ENCODE results near the gene SRC. TPM values are rescaled to one million over a fixed set of nuclear protein-coding genes. Genes with fewer than 3 reads are reported as not detected.

Gene SRC
- total RNA-seq, 1 donor from 2014 or later = 48.6 TPM

DNA sequence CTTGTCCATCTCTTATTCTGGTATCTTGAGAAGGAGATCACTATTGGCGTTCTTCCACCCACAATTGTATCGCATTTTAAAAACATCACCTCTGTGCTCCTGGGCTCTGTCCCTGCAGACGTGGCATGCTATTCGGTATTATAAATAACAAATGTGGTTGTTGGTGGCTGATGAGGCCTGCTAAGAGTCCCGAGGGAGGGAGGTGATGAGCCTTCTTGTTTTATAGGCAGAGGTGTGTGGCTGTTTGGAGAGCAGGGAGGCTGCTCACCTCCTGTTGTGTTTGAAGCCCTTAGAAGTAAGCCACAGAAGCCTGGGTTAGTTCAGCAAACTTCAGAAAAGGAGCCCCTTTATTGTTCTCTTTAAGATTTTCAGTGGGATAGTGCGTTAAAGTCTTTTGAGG is 40.9 kb upstream of the SRC start:
- intact Hi-C loops (cut with DNase I) = no loop called here

GRCh38 chr20:37305839-37306238 is 40.1 kb upstream of the SRC start:
- H3K36me3 ChIP-seq = peaks cover 0 to 19% of the 10 kb centered on the region in 2 donors
- peaks cover 11% of the 10 kb centered on the region for H3K4me1 ChIP-seq
- no peaks in the 10 kb centered on the region for H3K9me3 ChIP-seq
- peak overlapping the region; percentile 8 for H3K27ac ChIP-seq
- H3K4me3 ChIP-seq = no peak overlapping the region
- H3K27me3 ChIP-seq = no peaks in the 10 kb centered on the region
- DNase-seq (ENCODE audit: extremely low spot score in 2 of 2) = no peak
- TF ChIP-seq POLR2A (IDR thresholded peaks at IDR 0.05) = no peak
- TF ChIP-seq POLR2AphosphoS5 (IDR thresholded peaks at IDR 0.05; ENCODE audit: insufficient read depth in 1 of 2, low read depth in 1 of 2) = no peak
- TF ChIP-seq, protein P1, sequence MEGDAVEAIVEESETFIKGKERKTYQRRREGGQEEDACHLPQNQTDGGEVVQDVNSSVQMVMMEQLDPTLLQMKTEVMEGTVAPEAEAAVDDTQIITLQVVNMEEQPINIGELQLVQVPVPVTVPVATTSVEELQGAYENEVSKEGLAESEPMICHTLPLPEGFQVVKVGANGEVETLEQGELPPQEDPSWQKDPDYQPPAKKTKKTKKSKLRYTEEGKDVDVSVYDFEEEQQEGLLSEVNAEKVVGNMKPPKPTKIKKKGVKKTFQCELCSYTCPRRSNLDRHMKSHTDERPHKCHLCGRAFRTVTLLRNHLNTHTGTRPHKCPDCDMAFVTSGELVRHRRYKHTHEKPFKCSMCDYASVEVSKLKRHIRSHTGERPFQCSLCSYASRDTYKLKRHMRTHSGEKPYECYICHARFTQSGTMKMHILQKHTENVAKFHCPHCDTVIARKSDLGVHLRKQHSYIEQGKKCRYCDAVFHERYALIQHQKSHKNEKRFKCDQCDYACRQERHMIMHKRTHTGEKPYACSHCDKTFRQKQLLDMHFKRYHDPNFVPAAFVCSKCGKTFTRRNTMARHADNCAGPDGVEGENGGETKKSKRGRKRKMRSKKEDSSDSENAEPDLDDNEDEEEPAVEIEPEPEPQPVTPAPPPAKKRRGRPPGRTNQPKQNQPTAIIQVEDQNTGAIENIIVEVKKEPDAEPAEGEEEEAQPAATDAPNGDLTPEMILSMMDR (IDR thresholded peaks at IDR 0.05) = no peak
- intact Hi-C loops (cut with DNase I) = no loop called here

More for the DNA sequence above, 40.9 kb upstream of the SRC start:
- no peak overlapping the region for H3K27ac ChIP-seq
- H3K27me3 ChIP-seq = no peaks in the 10 kb centered on the region
- peaks cover 0 to 19% of the 10 kb centered on the region in 2 donors for H3K36me3 ChIP-seq
- no peaks in the 10 kb centered on the region for H3K9me3 ChIP-seq
- peaks cover 7% of the 10 kb centered on the region for H3K4me1 ChIP-seq
- H3K4me3 ChIP-seq = no peak overlapping the region
- TF ChIP-seq POLR2A (IDR thresholded peaks at IDR 0.05) = no peak
- TF ChIP-seq, protein P1 (IDR thresholded peaks at IDR 0.05) = no peak
- TF ChIP-seq POLR2AphosphoS5 (IDR thresholded peaks at IDR 0.05; ENCODE audit: insufficient read depth in 1 of 2, low read depth in 1 of 2) = no peak
- no peak for DNase-seq (ENCODE audit: extremely low spot score in 2 of 2)

DNA sequence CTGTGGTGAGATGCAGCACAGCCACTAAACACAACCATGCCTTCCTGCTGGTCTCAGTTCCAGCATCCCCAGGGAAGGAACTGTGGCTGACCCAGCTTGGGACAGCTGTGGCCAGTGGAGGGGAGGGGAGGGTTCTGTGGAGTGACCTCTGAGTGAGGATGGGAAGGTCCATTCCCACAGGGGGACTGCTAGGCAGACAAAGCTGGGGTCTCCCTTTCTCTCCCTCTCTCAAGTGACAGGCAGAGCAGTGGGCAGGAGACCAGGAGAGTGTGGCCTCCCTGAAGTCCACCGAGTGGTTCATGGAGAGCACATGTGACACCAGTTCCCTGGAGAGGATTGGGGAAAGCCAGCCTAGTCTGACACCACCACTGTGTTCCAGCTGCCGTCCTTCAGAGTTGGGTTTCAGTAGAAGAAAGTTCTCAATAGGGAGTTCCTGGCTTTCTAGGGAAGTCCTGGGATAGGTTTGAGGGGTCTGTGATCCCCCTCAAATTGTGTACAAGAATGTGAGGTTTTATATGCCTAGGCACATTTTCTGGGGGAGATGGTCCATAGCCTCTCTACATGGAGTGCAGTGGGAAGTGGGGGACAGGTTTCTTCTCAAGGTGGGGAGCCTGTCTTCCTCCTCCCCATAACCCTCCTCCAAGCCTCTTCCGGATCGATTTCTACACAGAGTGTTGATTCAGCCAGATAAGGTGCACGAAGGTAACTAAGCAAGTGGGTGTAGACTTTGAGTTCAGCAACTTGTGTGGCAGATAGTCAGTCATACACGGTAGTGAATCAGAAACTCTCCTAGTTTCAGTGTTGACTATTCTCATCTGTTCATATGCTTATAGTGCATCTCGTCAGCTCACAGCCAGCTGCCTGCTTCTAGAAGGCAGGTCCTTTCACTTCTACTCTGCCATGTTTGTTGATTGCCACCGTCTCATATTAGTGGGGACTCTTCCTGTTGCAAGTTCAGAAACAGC is 37.6 kb upstream of the SRC start:
- Histone ChIP-seq H3K9me3 (no peaks in the 10 kb centered on the region), H3K4me3 (no peak overlapping the region), H3K27ac (no peak overlapping the region), H3K27me3 (no peaks in the 10 kb centered on the region), H3K4me1 (peaks cover 36% of the 10 kb centered on the region), H3K36me3 (no peaks in the 10 kb centered on the region)
- TF ChIP-seq POLR2AphosphoS5 (IDR thresholded peaks at IDR 0.05; ENCODE audit: insufficient read depth in 1 of 2, low read depth in 1 of 2) (no peak), POLR2A (IDR thresholded peaks at IDR 0.05) (no peak)
- TF ChIP-seq, protein P1 (IDR thresholded peaks at IDR 0.05) = no peak
- DNase-seq (ENCODE audit: extremely low spot score in 2 of 2) = no peak
- intact Hi-C loops (cut with DNase I) = no loop called here

- no peaks in the 10 kb centered on the region for H3K9me3 ChIP-seq
- H3K27me3 ChIP-seq = no peaks in the 10 kb centered on the region
- no peak overlapping the region for H3K27ac ChIP-seq
- H3K4me3 ChIP-seq = no peak overlapping the region
- DNase-seq (ENCODE audit: extremely low spot score in 2 of 2) = no peak
- TF ChIP-seq POLR2AphosphoS5 (IDR thresholded peaks at IDR 0.05; ENCODE audit: insufficient read depth in 1 of 2, low read depth in 1 of 2) = no peak
- TF ChIP-seq, protein P1 (IDR thresholded peaks at IDR 0.05) = no peak
- TF ChIP-seq POLR2A (IDR thresholded peaks at IDR 0.05) = no peak
- intact Hi-C loops (cut with DNase I) = no loop called here
- no peaks in the 10 kb centered on the region for H3K36me3 ChIP-seq
- peaks cover 46% of the 10 kb centered on the region for H3K4me1 ChIP-seq
Observed at GRCh38 chr20:37309290-37309689, 36.6 kb upstream of the SRC start.
